Measurements from ENCODE around the gene LSAMP.
"Not testable (repeated sequence)": the region's sequence is repeated elsewhere in the genome, so short reads cannot be mapped to it uniquely, and the experiment has no call there.

The LSAMP gene

DNA sequence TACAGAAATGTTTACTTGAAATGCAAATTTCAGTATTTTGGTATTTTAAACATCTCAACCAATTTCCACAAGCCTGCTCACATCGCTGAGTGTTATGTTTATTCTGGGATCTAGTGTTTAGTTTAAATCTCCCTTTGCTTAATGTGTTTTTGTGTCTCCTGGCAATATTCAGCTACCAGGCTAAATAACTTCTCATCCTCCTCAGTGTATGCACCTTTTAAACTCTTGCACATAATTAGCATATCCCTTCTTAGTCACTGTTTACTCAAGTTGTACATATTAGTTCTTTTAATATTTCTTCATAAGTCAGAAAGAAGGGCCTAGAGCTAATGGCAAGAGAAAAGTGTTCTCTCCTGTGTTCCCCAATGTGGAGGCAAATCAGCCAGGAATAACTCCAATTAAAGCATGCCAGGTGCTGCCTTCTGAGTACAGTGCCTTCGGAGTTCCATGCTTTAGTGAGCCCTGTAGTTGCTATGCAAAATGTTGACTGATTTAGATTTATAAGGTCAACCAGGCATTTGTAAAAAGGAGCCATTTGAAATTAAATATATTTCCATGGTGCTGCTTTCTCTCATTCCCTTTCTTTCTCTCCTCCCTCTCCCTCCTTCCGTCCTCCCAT, 587.7 kb downstream of the LSAMP start:
- no peak for DNase-seq (ENCODE audit: low read depth in 2 of 2, low spot score in 1 of 2)

- no peak for DNase-seq (ENCODE audit: low read depth in 2 of 2, low spot score in 1 of 2)
These were observed 589.4 kb downstream of the LSAMP start for GRCh38 chr3:115855911-115856310.

GRCh38 chr3:115853104-115853503, 592.2 kb downstream of the LSAMP start:
- DNase-seq (ENCODE audit: low read depth in 2 of 2, low spot score in 1 of 2), result no peak

DNA sequence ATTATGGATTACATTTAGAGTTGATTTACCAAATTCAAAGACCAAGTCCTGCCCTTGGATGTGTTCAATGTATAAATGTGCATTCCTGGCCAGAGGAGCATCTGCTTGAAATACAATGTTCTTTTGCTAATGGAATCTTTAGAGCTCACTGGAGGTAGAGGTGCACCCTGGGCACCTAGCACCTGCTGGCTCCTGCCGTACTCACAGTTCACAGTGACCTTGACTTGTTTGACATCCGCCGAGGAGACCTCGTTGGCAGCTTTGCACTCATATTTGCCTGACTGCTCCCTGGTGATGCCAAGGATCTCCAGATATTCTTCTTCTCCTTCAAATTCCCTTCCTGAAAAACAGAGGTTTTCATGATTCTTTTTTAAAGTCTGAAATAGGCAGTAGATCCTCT, 593.0 kb downstream of the LSAMP start:
- DNase-seq (ENCODE audit: low read depth in 2 of 2, low spot score in 1 of 2), result no peak

GRCh38 chr3:115851571-115851970, 593.7 kb downstream of the LSAMP start:
- DNase-seq (ENCODE audit: low read depth in 2 of 2, low spot score in 1 of 2), result no peak

DNA sequence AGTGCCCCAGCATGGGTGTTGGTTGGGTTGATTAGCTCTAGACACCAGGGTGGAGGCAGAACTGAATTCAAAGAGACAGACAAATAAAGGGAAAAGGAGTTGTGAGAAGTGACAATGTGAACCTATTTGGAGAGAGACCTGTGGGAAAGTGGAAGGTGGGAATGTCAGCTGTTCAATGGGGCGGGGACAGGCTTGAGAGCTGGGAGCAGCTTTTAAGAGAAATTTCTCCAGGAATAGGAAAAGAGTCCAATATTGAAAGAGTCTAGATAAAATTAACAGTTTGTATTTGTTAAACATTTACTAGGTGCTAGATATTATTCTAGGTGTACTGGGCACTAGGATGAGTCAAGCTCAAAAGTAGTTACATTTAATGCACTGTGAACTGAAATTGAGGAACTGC, 596.6 kb downstream of the LSAMP start:
- no peak for DNase-seq (ENCODE audit: low read depth in 2 of 2, low spot score in 1 of 2)

DNA sequence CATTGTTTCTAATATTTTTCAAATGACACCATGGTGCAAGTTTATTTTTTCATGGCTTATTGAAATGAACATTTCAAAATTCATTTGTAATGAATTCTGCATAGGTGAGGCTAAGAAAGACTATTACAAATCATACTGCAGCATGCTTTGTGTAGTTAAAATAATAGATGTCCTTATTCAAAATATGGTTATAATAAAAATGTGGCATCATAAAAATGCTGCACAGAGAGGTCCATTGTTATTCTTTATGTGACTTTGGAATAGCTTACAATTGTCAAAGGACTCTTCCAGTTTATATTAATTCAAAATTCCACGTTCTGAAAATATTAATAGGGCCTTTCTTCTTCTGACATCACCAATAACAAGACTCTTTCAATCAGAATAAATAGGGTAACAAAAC, 599.3 kb downstream of the LSAMP start:
- no peak for DNase-seq (ENCODE audit: low read depth in 2 of 2, low spot score in 1 of 2)

DNA sequence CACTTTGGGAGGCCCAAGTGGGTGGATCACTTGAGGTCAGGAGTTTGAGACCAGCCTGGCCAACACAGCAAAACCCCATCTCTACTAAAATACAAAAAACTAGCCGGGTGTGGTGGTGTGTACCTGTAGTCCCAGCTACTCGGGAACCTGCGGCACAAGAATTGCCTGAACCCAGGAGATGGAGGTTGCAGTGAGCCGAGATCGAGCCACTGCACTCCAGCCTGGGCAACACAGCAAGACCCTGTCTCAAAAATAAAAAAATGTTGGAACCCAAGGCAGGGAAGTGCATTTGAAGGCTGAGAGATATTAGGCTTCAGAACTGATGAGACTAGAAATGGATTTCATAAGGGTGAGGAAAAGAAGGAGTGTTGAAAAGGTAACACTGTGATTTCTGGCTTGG, 600.6 kb downstream of the LSAMP start:
- DNase-seq (ENCODE audit: low read depth in 2 of 2, low spot score in 1 of 2), result not testable (repeated sequence)

DNA sequence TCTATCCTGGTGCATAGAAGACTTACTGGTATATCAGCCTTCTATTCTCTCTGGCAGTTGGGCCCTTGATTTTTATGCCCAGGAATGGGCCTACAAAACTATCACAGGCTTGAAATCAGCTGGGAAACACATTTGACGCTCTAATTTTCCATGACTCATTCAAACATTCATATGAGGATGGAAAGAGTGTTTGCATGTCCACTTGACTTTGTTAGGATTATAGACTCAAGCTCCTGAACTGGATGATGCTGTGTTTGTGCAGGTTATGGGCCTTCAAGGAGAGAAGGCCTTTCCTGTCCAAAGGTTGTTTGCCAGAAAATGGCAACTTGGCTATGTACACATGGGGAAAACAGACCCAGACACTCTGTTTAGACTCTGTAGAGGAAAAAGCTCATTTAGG, 602.1 kb downstream of the LSAMP start:
- no peak for DNase-seq (ENCODE audit: low read depth in 2 of 2, low spot score in 1 of 2)

DNA sequence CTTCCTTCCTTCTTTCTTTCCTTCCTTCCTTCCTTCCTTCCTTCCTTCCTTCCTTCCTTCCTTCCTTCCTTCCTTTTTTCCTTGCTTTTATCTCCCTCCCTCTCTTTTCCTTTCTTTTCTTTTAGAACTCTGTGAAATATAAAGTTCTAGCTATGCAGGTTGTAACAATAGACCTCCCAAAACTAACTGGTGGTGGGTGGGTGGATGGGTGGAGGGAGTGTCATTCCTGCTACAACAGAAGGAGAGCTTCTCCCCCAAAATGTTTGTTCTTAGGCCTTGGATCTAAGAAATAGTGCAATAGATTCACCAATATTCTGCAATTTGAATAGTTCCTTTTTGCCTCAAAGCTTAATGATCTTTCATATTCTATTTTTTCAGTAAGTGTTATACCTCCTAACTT, 606.0 kb downstream of the LSAMP start:
- no peak for DNase-seq (ENCODE audit: low read depth in 2 of 2, low spot score in 1 of 2)

- DNase-seq (ENCODE audit: low read depth in 2 of 2, low spot score in 1 of 2), result no peak
These were observed 606.5 kb downstream of the LSAMP start for GRCh38 chr3:115838786-115839185.

DNA sequence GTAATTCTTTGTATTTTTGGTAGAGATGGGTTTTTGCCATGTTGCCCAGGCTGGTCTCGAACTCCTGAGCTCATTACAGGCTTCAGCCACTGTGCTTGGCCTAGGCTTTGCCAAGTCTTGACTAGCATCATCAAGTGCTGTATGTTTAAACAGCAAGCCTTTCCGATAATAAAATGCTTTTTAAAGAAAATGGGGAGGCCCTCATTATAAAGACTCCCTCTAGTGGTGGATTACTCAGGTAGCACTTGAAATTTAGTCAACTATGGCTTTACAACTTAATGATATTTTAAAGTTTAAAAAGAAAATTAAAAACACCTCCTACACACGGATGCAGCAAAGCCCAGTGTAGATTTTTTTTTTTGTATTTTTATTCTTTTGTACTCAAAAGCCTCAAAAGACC, 608.3 kb downstream of the LSAMP start:
- no peak for DNase-seq (ENCODE audit: low read depth in 2 of 2, low spot score in 1 of 2)

- DNase-seq (ENCODE audit: low read depth in 2 of 2, low spot score in 1 of 2), result no peak
These were observed 609.3 kb downstream of the LSAMP start for GRCh38 chr3:115835946-115836345.

GRCh38 chr3:115834068-115834467, 611.2 kb downstream of the LSAMP start:
- no peak for DNase-seq (ENCODE audit: low read depth in 2 of 2, low spot score in 1 of 2)

DNA sequence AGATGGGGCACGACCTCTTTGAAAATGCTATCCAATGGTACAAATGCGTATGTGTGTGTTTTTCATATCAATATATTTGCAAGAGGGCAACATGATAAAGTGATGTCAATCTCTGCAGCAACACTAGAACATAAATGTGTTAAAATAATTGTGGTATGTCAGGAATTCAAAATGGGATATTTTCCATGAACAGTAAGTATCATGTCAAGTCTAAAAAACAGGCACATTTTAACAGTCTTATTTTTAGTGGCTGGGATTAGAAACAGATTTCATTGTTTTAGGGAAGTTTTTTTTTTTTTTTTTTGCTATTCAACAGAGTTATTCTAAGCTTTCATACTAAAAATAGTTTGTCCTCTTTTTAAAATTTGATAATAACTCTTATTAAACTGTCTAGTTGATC, 612.2 kb downstream of the LSAMP start:
- no peak for DNase-seq (ENCODE audit: low read depth in 2 of 2, low spot score in 1 of 2)

DNA sequence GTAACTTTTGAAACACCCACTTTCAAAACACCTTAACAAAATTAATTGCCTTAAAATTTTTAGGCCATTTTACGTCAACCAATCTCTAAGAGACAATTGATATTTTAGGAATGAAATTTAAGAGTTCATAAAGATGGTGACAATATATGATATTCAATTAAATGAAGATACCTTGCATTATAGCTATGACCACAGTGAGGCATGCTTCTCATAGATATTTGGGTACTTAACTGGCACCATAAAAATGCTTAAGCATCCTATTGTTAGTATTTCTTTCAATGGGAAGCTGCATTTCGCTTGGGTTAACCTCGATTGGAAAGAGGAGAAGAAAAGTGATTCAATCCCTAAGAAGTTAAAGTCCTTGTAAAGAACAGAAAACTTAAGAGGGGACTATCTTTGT, 613.0 kb downstream of the LSAMP start:
- DNase-seq (ENCODE audit: low read depth in 2 of 2, low spot score in 1 of 2), result no peak

DNA sequence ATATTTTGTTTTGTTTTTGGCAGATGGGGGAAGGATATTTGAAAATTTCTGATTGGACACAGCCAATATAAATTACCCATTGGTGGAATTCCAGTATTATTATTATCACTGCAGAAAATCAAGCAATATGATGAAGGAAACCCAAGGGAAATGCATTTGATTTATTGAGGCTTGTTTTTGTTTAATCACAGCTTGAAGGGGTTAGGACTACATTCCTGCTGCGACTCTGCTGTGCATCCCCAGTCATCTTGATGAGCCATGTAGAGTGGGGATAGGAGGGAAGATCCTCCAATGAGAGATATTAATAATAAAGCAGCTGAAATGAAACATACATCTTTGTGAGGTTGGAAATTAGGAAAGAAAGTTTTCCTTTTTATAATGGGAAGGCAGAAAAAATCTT, 613.4 kb downstream of the LSAMP start:
- no peak for DNase-seq (ENCODE audit: low read depth in 2 of 2, low spot score in 1 of 2)

DNA sequence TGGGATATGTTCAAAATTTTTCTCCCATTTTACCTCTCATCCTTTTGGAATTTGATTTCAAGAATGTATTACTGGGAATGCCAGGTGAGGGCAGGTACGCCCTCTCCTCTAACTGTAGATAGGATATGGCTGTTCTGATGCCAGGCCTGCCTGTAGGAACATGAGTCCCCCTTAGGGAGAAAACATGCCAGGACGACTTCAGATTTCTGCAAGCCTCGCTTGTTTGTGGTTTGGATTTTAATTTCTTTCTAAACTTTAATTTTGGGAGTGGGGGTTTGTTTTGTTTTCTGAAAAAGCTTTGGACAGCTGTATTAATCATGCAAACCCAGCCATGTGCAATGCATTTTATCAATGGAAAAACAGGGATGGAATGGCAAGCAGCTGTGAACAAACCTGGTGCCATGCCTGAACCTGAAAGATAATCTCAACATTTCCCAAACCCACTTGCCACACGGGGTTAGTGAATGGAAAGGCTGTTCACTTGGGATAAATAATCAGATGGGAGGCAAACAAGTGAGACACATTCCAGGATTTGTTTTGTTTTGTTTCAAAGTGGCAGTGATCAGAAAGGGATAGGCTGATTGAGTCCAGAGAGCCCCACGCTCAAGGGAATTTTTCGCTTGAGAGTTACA, 614.4 kb downstream of the LSAMP start:
- no peak for DNase-seq (ENCODE audit: low read depth in 2 of 2, low spot score in 1 of 2)

- no peak for DNase-seq (ENCODE audit: low read depth in 2 of 2, low spot score in 1 of 2)
These were observed 616.9 kb downstream of the LSAMP start for GRCh38 chr3:115828401-115828800.

DNA sequence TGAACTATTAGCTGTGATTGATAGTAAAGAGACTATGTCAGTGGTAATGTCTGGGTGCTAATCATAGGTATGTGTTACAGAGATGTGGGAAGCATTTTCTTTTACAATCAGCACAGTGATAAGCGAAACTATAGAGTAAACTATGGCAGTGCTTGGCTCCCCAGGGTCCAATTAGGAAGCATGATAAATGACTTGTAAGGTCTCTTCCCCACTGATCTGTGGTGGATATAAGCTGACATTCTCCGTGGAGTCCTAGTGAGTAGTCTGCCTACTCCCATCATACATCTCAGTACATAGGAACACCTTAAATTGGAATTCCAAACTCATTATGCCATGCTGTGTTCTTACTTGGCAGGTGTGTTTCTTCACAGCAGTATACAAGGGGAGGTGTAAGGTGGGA, 617.8 kb downstream of the LSAMP start:
- DNase-seq (ENCODE audit: low read depth in 2 of 2, low spot score in 1 of 2), result no peak

DNA sequence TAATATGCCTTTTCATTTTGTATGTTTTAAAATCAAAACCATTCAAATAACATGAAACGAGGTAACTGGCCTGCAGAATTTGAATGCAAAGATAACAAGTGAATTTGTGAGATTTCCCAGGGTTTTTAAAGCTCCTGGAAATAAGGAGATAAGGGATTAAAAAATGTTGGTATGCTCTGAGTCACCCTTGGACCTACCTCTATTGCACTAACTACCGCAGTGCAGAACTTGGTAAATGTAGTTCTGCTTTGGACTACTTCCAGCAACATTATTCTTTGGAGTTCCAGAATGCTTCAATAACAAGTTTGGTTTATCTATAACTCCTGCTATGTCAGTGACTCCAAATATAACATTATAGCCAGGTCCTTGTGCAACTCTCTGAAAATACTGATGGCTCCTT, 620.2 kb downstream of the LSAMP start:
- DNase-seq (ENCODE audit: low read depth in 2 of 2, low spot score in 1 of 2), result no peak

- DNase-seq (ENCODE audit: low read depth in 2 of 2, low spot score in 1 of 2), result no peak
These were observed 622.2 kb downstream of the LSAMP start for GRCh38 chr3:115823083-115823482.

- no peak for DNase-seq (ENCODE audit: low read depth in 2 of 2, low spot score in 1 of 2)
These were observed 622.7 kb downstream of the LSAMP start for GRCh38 chr3:115822579-115822978.
